Activated T-helper 2 cell treated with anti-CD3 and anti-CD28 coated beads, Interferon-gamma antibody, Interleukin-2, Interleukin-4, amounts not matched to agents 10 μg/mL and 5 μg/mL and 100 μg/mL, durations not matched to agents 14 hours and 24 hours and 36 hours (primary cell): ENCODE results near the gene CRNKL1. TPM values are rescaled to one million over a fixed set of nuclear protein-coding genes. Genes with fewer than 3 reads are reported as not detected.

ENCODE experiments used
- DNase-seq: peaks from one replicate; pipeline ENCODE4 v3.0.0; 2021; ENCODE audit warnings: low spot score
- H3K27ac Mint-ChIP-seq: one replicate; pipeline ENCODE4 v1.8.0; 2021; ENCODE audit warnings: mixed read lengths
- H3K27me3 Mint-ChIP-seq: one replicate; pipeline ENCODE4 v1.8.0; 2021; ENCODE audit warnings: low read depth, mixed read lengths
- H3K36me3 Mint-ChIP-seq: one replicate; pipeline ENCODE4 v1.8.0; 2021; ENCODE audit warnings: low read depth, mixed read lengths
- H3K4me1 Mint-ChIP-seq: one replicate; pipeline ENCODE4 v1.8.0; 2021; ENCODE audit warnings: low read depth, mixed read lengths
- H3K4me3 Mint-ChIP-seq: one replicate; pipeline ENCODE4 v1.8.0; 2021; ENCODE audit warnings: low read depth, mild to moderate bottlenecking, moderate library complexity, mixed read lengths
- H3K9me3 Mint-ChIP-seq: one replicate; pipeline ENCODE4 v1.8.0; 2021; ENCODE audit warnings: mixed read lengths
- intact Hi-C: fragments of 100-400 bp; cut with micrococcal nuclease; formaldehyde crosslinking; loops from one replicate; pipeline ENCODE4 v1.15.1; 2023
- total RNA-seq: library from RNA; stranded (reverse); gene quantifications from 2 replicates; pipeline ENCODE4 v1.2.3, GENCODE V29; 2022

Gene CRNKL1
- total RNA-seq, 1 donor from 2014 or later, result 20.1 TPM

DNA sequence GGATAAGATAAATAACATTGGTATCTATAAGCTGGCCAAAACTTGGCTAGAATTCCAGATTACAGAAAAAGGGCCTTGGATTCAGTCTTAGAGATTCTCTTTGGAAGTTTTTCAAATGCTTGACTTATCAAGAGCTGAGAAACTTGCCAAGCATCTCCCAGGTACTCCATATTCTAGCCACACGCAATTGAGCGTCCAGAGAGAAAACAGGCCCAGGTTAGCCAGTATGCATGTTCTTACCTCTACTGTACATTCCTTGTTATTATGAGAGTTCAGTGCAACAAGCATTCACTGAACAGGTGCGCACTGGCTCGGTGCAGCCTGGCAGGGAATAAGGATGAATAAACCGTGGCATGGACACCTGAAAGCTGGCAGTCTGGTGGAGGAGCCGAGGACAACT is 13.7 kb downstream of the CRNKL1 start:
- Mint-ChIP-seq H3K27ac (no peak overlapping the region), H3K4me1 (no peaks in the 10 kb centered on the region), H3K27me3 (no peaks in the 10 kb centered on the region), H3K36me3 (peaks cover 83% of the 10 kb centered on the region), H3K4me3 (no peak overlapping the region), H3K9me3 (no peaks in the 10 kb centered on the region)
- intact Hi-C loops, result no loop called here
- DNase-seq, result no peak

DNA sequence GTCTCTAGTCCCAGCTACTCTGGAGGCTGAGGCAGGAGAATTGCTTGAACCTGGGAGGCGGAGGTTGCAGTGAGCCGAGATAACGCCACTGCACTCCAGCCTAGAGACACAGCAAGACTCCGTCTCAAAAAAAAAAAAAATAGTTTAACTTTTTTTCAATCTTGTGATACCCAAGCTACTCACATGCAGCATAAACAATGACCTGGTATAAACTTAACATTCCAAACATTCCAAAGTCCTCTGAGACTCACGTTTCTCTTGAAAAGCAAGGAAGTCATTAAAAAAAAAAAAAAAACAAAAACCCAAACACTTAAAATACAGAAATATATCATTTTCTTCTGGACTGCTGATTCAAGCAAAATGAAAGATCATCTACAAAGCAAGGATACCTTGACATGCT is 14.3 kb downstream of the CRNKL1 start:
- no peaks in the 10 kb centered on the region for H3K27me3 Mint-ChIP-seq
- H3K9me3 Mint-ChIP-seq, result no peaks in the 10 kb centered on the region
- H3K4me1 Mint-ChIP-seq, result no peaks in the 10 kb centered on the region
- no peak overlapping the region for H3K4me3 Mint-ChIP-seq
- peaks cover 80% of the 10 kb centered on the region for H3K36me3 Mint-ChIP-seq
- no peak overlapping the region for H3K27ac Mint-ChIP-seq
- intact Hi-C loops, result no loop called here
- DNase-seq, result no peak

DNA sequence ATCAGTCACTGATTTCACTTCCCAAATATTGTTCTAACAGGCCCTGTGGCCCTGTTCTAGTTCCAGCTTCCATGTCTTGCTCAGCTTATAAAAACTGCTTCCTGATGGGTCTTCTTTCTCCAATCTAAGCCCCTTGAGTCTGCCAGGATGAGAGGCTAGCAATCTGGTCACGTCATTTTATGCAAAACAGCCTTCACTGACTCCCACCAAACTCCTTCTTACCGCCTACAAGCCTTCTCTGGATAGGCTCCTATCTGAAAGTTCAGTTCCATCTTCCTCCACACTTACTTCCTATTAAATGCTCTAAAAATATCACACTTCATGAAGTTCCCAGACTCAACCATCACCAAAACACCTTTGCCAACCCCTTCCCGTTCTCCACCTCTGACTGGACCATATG is 15.5 kb downstream of the CRNKL1 start:
- Mint-ChIP-seq H3K4me1 (no peaks in the 10 kb centered on the region), H3K27ac (no peak overlapping the region), H3K36me3 (peaks cover 76% of the 10 kb centered on the region), H3K4me3 (no peak overlapping the region), H3K9me3 (no peaks in the 10 kb centered on the region), H3K27me3 (no peaks in the 10 kb centered on the region)
- no peak for DNase-seq
- intact Hi-C loops, result no loop called here

DNA sequence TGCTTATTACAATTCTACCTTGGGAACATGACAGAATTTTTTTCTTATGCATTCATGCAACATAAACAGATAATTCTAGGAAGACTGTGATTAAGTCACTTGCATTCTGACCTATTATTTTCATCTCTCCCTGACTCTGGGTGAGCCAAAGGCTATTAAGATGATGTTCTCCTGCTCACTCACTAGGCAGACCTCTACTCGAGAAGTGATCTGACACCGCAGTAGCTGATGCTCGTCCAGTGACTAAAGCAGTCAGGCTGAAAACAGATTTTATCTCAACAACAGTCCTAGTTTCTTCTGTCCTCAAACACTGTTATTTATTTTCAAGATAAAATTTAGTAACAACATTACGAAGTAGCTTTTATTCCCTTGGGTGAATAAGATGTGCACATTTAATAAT is 17.8 kb downstream of the CRNKL1 start:
- Mint-ChIP-seq H3K4me1 (no peaks in the 10 kb centered on the region), H3K4me3 (no peak overlapping the region), H3K36me3 (peaks cover 71% of the 10 kb centered on the region), H3K9me3 (no peaks in the 10 kb centered on the region), H3K27me3 (no peaks in the 10 kb centered on the region), H3K27ac (no peak overlapping the region)
- intact Hi-C loops, result no loop called here
- DNase-seq, result no peak

DNA sequence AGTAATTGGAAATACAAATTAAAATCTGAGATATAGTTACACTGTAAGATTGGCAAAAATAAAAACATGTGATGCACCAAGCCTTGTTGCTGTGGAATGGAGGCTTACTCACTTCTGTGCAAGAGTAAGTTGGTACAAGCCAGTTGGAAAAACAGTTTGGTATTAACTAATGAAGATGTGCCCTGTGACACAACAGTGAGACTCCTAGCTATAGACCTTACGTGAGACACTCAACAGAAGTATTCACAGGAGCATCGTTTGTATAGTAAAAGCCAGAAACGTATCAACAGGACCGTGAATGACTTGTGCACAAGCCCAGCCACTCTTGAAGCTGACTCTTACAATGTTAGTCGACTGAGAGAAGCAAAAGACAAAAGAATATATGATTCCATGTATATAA is 20.5 kb downstream of the CRNKL1 start:
- no peak overlapping the region for H3K4me3 Mint-ChIP-seq
- H3K27me3 Mint-ChIP-seq, result no peaks in the 10 kb centered on the region
- peaks cover 64% of the 10 kb centered on the region for H3K36me3 Mint-ChIP-seq
- intact Hi-C loops, result no loop called here
- H3K9me3 Mint-ChIP-seq, result no peaks in the 10 kb centered on the region
- no peaks in the 10 kb centered on the region for H3K4me1 Mint-ChIP-seq
- no peak overlapping the region for H3K27ac Mint-ChIP-seq
- no peak for DNase-seq

DNA sequence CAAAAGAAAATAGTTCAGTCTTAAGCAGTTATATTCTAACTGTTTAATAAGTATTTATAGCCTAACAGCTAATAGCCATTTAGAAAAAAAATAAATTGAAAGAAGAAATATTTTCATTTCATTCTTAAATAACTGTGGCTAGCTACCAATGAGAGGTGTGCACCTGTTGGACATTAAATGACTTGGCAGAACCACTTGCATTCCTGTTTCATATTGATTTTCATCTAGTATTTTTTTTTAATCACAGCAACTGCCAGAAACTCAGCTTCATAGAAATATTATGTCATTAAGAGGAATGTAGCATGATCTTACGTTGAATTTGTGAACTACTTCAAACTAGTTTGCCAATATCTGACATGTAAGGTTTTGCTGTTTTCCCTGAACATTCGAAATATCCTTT is 25.0 kb downstream of the CRNKL1 start:
- Mint-ChIP-seq H3K27ac (no peak overlapping the region), H3K4me1 (peaks cover 10% of the 10 kb centered on the region), H3K9me3 (no peaks in the 10 kb centered on the region), H3K27me3 (no peaks in the 10 kb centered on the region), H3K36me3 (peaks cover 46% of the 10 kb centered on the region), H3K4me3 (no peak overlapping the region)
- DNase-seq, result no peak
- intact Hi-C loops, result no loop called here

DNA sequence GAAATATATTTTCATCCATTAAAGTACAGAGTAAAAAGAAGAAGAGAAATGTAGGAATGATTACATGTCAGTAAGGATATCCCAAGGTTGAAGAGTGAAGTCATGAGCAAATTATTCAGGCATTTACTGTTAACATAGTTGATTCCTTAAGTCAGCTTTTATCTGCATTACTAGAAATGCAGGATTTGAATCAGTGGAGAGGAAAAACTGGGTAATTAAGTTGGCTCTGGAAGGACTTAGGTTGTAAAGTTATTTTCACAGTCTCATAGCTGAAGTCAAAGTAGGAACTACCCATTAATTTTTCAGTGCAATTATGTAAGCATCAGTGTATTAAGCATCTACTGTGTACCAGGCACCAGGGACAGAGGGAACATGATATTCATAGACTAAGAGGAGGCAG is 27.3 kb downstream of the CRNKL1 start:
- peaks cover 46% of the 10 kb centered on the region for H3K36me3 Mint-ChIP-seq
- intact Hi-C loops, result no loop called here
- H3K4me3 Mint-ChIP-seq, result no peak overlapping the region
- H3K27me3 Mint-ChIP-seq, result no peaks in the 10 kb centered on the region
- peaks cover 29% of the 10 kb centered on the region for H3K4me1 Mint-ChIP-seq
- DNase-seq, result no peak
- no peaks in the 10 kb centered on the region for H3K9me3 Mint-ChIP-seq
- no peak overlapping the region for H3K27ac Mint-ChIP-seq

DNA sequence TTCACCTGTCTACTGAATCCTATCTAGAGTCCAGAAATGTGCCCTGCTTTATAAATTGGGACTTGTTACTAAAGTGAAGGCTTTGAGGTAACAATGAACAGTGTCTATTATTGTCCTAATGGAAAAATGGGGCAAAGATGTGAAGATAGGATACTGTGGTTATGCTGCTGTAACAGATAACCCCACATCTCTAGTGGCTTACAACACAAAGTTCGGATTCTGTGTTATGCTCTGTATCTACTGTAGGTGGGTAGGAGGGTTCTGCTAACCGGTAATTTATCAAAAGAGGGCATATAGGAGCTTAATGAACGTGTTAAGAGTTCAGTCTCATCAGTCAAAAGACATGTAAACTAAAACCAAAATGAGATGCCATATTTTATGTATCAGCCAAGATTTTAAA is 28.9 kb downstream of the CRNKL1 start:
- H3K9me3 Mint-ChIP-seq, result no peaks in the 10 kb centered on the region
- no peak overlapping the region for H3K27ac Mint-ChIP-seq
- no peak for DNase-seq
- H3K36me3 Mint-ChIP-seq, result peaks cover 47% of the 10 kb centered on the region
- intact Hi-C loops, result no loop called here
- H3K4me1 Mint-ChIP-seq, result peaks cover 36% of the 10 kb centered on the region
- H3K27me3 Mint-ChIP-seq, result no peaks in the 10 kb centered on the region
- no peak overlapping the region for H3K4me3 Mint-ChIP-seq

DNA sequence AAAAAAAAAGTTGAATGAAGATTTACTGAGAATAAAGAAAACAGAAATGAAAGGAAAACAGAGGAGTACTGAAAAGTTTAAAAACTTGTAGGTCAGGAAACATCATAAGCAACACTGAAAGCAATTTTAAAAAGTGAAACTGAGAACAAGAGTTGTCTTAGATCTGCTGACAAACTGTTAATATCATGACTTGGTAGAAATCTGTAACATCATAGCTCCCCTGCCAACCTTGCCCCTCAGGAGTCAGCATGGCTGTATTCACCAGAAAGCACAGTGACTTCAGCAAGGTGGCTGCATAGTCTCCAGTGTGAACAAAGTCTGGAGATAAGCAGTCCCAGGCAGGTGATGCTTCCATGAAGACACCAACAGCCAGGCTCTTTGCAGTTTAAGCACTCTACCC is 29.8 kb downstream of the CRNKL1 start:
- Mint-ChIP-seq H3K9me3 (no peaks in the 10 kb centered on the region), H3K27ac (peak overlapping the region; percentile 49), H3K27me3 (no peaks in the 10 kb centered on the region), H3K4me3 (no peak overlapping the region), H3K36me3 (peaks cover 44% of the 10 kb centered on the region), H3K4me1 (peaks cover 42% of the 10 kb centered on the region)
- peak; percentile 11 for DNase-seq
- intact Hi-C loops, result no loop called here

DNA sequence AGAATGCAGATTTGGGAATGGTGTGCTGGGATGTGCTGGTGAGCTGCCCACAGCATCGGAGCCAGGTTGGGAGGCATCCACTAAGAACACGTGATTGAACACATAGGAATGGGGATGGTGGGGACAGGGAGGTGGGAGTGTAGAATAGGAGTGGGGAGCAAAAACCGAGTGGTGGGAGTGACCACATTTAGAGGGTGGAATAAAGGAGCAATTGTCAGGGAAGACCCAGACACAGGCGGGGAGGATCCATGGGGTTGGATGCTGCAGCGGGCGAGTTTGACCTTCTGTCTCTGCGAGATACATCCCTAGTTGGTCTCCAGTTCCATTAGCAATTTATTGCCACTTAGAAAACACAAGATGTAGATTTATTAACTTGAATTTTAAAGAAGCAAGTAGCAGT is 30.4 kb downstream of the CRNKL1 start:
- Mint-ChIP-seq H3K27me3 (no peaks in the 10 kb centered on the region), H3K4me1 (peaks cover 44% of the 10 kb centered on the region), H3K9me3 (no peaks in the 10 kb centered on the region), H3K27ac (peak overlapping the region; percentile 45), H3K4me3 (peak overlapping the region; percentile 3), H3K36me3 (peaks cover 43% of the 10 kb centered on the region)
- intact Hi-C loops, result no loop called here
- DNase-seq, result no peak

DNA sequence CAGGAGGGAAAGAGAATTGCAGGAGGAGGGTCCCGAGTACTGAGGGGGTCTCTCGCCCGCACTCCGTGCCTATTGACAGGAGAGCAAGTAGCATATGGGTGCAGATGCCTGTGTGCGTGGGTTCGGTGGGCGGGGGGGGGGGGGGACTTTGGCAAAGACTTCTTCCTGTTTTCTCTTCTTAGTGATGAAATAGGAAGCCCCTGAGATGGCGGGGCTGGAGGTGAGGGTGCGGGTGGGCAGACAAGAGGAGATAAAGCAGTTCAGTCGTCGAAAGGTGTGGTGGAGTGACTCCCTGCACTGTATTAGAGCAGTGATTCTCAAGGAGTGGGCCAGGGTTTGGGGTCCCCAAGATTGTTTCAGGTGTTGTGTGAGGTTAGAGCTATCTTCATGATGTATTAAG is 31.4 kb downstream of the CRNKL1 start:
- Mint-ChIP-seq H3K4me3 (no peak overlapping the region), H3K27ac (no peak overlapping the region), H3K4me1 (peaks cover 45% of the 10 kb centered on the region), H3K27me3 (no peaks in the 10 kb centered on the region), H3K9me3 (no peaks in the 10 kb centered on the region), H3K36me3 (peaks cover 39% of the 10 kb centered on the region)
- DNase-seq, result no peak
- intact Hi-C loops, result no loop called here

DNA sequence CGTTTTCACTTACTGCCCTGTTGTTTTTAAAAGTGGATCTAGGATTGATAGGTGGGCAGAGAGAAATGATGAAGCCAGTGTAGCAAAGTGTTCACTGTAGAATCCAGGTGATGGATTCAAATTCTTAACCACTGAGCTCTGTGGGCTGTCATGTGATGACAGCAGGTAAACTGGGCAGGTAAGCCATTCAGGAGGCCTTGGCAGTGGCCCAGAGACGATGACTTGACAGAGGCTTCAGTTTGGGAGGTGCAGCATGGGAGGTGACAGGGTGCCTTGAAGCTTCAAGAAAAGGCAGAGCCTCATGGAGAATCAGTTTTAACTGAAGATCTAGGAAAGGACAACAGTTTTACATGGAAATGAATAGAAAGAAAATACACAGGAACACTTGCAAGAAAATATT is 33.1 kb downstream of the CRNKL1 start:
- peak overlapping the region; percentile 89 for H3K4me3 Mint-ChIP-seq
- H3K36me3 Mint-ChIP-seq, result peaks cover 30% of the 10 kb centered on the region
- peak overlapping the region; percentile 55 for H3K27ac Mint-ChIP-seq
- H3K9me3 Mint-ChIP-seq, result no peaks in the 10 kb centered on the region
- intact Hi-C loops, result loop anchor here (5.0 kb wide), 1 partner anchor 232 kb away; no protein-coding TSS in a partner anchor
- no peak for DNase-seq
- peaks cover 40% of the 10 kb centered on the region for H3K4me1 Mint-ChIP-seq
- H3K27me3 Mint-ChIP-seq, result no peaks in the 10 kb centered on the region

DNA sequence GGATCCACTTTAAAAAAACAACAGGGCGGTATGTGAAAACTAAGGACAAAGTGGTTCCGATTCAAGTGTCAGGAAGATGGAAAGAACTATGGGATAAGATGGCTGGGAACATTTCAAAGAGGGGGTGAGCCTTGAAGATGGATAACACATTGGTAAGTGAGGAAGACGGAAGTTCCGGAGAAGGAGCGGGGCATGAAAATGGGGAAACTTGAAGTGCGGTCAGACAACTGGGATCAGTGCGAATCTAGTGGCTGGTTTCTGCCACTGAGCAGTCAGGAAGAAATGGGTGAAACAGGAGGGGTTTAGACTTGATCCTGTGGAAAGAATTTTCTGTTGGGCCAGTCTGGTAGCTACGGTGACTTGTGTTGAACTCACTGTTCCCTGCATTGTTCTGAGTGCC is 33.9 kb downstream of the CRNKL1 start:
- intact Hi-C loops, result loop anchor here (5.0 kb wide), 1 partner anchor 231 kb away; no protein-coding TSS in a partner anchor
- Mint-ChIP-seq H3K27ac (peak overlapping the region; percentile 42), H3K27me3 (no peaks in the 10 kb centered on the region), H3K4me3 (peak overlapping the region; percentile 89), H3K9me3 (no peaks in the 10 kb centered on the region), H3K36me3 (peaks cover 27% of the 10 kb centered on the region), H3K4me1 (peaks cover 38% of the 10 kb centered on the region)
- DNase-seq, result no peak

DNA sequence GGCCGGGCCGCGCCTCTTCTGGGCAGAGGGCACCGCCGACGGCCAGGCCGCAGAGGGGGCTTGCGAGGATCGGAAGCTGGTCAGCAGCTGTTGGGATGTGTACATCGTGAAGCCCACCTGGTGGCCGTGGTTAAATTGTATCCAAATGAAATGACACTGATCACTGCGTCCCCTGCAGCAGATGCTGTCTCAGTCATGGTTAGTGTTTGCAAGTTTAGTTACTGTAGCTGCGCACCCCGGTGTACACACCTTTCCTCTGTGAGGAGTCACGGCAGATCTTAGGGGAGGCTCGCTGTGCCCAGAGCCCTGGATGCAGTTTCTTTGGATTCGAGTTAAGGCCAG is 34.5 kb downstream of the CRNKL1 start:
- H3K9me3 Mint-ChIP-seq, result no peaks in the 10 kb centered on the region
- H3K27me3 Mint-ChIP-seq, result no peaks in the 10 kb centered on the region
- peaks cover 38% of the 10 kb centered on the region for H3K4me1 Mint-ChIP-seq
- H3K27ac Mint-ChIP-seq, result peak overlapping the region; percentile 46
- H3K36me3 Mint-ChIP-seq, result peaks cover 26% of the 10 kb centered on the region
- intact Hi-C loops, result loop anchor here (1.0 to 5.0 kb wide), 2 partner anchors 34 to 231 kb away; partner anchors contain the start of genes CFAP61 and CRNKL1
- peak overlapping the region; percentile 89 for H3K4me3 Mint-ChIP-seq
- no peak for DNase-seq
